ENCODE measurements around the gene HSD17B14.

- TF ChIP-seq CTCF (conservative IDR thresholded peaks at IDR 0.05; ENCODE audit: low read depth in 2 of 2) (no peak), EZH2 (IDR thresholded peaks at IDR 0.05; ENCODE audit: low read depth, unreplicated experiment) (no peak), POLR2AphosphoS5 (IDR thresholded peaks at IDR 0.05; ENCODE audit: low read depth) (no peak), NANOG (IDR thresholded peaks at IDR 0.05; ENCODE audit: borderline replicate concordance) (no peak), CREB1 (CRISPR knock-in tag; IDR thresholded peaks at IDR 0.05; ENCODE audit: low read depth) (no peak), REST (IDR thresholded peaks at IDR 0.05; ENCODE audit: unreplicated experiment) (no peak), ZNF331 (CRISPR knock-in tag; IDR thresholded peaks at IDR 0.05; ENCODE audit: low read depth) (no peak), EZH2phosphoT487 (IDR thresholded peaks at IDR 0.05; ENCODE audit: unreplicated experiment) (no peak), ZNF462 (CRISPR knock-in tag; IDR thresholded peaks at IDR 0.05) (no peak), STAT1 (IDR thresholded peaks at IDR 0.05; ENCODE audit: unreplicated experiment) (no peak), JUNB (IDR thresholded peaks at IDR 0.05; ENCODE audit: unreplicated experiment) (no peak), ETS1 (IDR thresholded peaks at IDR 0.05) (no peak), ZNF114 (CRISPR knock-in tag; IDR thresholded peaks at IDR 0.05) (no peak)
Measured at GRCh38 chr19:48805452-48805851, 30.8 kb downstream of the HSD17B14 start.
